Measurements from ENCODE around the gene SLC2A1. TPM values are rescaled to one million over a fixed set of nuclear protein-coding genes. Genes with fewer than 3 reads are reported as not detected.

The SLC2A1 gene
- total RNA-seq, 1 experiment from 2014 or later: 549 TPM

DNA sequence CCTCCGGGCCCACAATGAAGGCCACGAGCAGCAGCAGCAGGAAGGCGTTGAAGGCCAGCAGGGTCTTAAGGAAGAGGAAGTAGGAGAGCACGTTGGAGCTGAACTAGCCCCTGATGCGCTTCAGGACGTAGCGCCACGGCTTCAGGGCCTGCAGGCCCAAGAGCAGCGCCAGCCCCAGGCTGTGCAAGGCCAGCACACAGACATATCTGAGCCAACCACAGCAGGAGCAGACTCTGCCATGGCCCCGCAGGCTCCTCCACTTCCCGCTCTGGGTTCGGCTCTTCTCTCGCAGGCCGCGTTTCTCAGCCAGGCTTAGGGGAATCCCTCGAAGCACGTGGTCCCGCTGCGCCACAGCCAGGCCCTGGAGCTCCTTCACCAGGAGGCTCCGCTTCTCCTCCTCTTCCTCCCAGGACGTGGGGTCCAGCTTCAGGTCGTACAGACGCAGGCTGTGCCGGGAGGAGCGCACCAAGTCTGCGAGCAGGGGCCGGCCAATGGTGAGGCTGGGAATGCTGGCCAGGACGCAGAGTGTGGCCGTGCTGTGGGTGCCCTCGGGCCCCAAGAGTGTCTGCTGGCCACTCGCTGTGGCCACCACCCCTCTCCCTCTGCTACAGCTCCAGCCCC is 70.5 kb downstream of the SLC2A1 start:
- in situ Hi-C loops (cut with HindIII; ENCODE audit: low pct_unique_long_range_greater_than_20kb, low sequenced_read_pairs): no loop called here

DNA sequence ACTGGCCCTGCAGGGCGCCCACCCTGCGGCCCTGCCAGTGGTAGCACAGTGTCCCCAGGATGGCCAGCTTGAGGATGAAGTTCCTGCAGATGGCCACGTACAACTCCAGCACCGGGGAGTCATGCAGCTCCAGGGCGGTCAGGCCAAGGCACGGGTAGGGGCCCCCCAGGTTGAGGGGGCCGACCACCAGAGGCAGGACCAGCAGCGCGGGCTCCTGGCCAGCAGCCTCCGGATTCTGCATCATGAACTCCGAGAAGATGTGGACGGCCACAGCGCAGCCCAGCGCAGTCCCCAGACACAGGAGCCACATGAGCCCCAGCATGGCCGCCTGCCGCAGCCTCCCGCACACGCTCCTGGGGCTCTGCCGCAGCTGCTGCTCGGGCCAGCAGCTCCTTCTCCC is 71.3 kb downstream of the SLC2A1 start:
- no peak for DNase-seq (ENCODE audit: low read depth)
- in situ Hi-C loops (cut with HindIII; ENCODE audit: low pct_unique_long_range_greater_than_20kb, low sequenced_read_pairs): no loop called here

More for the DNA sequence above, 70.5 kb downstream of the SLC2A1 start:
- DNase-seq (ENCODE audit: low read depth): no peak

DNA sequence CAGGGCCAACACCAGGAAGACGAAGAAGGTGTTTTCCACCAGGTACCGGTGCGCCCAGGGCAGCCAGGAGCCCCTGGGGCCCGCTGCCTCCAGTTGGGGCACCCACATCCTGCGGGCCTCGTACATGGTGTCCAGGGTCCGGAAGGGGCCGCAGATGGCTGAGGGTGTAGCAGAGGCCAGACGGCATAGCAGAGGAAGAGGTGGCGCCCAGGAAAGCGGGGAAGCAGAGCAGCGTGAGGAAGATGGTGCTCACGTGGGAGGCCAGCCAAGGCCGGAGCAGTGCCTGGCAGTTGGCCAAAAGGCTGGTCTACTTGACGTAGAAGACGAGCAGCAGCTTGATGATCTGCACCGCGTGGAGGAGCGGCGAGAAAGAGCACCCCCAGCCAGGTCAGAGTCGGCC is 71.9 kb downstream of the SLC2A1 start:
- no peak for DNase-seq (ENCODE audit: low read depth)
- in situ Hi-C loops (cut with HindIII; ENCODE audit: low pct_unique_long_range_greater_than_20kb, low sequenced_read_pairs): no loop called here

DNA sequence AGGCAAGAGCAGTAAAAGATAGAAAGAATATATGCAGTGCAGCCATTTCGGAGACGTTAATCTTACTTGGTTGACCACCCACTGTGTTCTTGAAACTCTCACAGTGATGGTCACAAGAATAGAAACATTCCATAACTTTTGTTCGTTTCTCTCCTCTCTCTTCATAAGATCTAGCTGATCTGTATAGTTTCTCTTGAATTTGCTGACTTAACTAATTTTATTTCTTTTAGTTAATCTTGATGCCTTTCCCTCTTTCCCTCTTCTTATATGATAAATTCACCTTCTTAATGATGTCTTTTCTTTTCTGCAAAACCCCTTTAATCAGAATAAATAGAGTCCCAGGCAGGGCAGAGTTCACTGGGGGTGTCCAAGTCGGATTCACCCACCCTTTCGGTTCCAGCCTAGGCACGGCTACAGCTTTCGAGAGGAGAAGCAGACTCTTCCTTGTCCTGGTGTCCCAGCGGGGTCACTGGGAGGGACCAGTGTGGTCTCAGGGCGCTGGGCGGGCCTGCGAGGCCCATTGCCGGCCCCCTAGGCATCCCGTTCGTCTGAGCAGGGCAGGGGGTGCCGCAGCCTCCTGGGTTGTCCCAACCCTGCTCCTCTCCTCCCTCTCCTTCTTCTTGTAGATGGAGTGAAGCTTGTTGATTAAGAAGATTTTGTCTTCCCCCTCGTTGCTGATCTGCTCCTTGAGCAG is 72.5 kb downstream of the SLC2A1 start:
- no peak for DNase-seq (ENCODE audit: low read depth)
- in situ Hi-C loops (cut with HindIII; ENCODE audit: low pct_unique_long_range_greater_than_20kb, low sequenced_read_pairs): no loop called here

DNA sequence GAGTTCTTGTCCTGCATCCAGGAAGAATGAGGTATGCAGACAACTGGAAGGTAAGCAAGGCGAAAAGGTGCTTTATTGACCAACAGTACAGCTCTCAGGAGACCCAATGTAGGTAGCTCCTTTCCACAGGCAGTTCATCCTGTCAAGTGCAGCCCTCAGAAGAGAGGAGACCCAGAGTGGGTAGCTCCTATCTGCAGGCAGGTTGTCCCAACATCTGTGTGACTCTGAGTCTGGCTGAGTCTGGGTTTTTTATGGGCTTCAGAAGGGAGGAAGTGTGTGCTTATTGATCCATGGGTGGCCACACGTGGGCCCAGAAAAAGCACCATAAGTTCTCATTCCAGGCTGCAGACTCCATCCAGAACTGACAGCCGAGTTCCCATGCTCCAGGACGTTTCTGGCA is 78.3 kb downstream of the SLC2A1 start:
- in situ Hi-C loops (cut with HindIII; ENCODE audit: low pct_unique_long_range_greater_than_20kb, low sequenced_read_pairs): no loop called here
- no peak for DNase-seq (ENCODE audit: low read depth)

DNA sequence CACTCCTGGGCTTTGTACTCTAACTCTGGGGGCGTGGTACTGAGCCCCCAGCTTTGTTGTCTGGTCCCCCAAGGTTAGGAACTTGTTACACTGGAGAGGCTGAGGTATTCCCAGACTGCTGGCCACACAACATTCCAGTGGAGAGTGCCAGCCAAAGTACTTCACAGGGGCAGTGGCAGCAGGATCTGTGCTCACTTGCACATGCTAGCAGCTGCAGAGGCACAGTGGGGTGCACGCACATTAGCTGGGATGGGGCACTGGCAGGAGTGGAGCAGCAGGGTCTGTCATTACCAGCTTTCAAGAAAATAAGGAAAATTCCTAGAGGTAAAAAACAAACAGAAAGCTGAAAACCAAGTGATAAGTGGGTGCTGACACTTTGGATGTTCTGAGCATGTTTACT is 81.3 kb downstream of the SLC2A1 start:
- DNase-seq (ENCODE audit: low read depth): no peak
- in situ Hi-C loops (cut with HindIII; ENCODE audit: low pct_unique_long_range_greater_than_20kb, low sequenced_read_pairs): no loop called here

DNA sequence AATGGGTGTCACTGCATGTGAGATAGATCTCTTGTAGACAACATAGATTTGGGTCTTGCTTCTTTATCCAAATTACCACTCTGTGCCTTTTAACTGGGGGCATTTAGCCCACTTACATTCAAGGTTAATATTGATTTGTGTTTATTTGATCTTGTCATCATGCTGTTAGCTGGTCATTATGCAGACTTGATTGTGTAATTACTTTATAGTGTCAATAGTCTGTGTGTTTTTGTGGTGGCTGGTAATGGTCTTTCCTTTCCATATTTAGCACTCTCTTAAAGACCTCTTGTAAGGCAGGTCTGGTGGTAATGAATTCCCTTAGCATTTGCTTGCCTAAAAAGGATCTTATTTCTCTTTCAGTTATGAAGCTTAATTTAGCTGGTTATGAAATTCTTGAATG is 82.7 kb downstream of the SLC2A1 start:
- no peak for DNase-seq (ENCODE audit: low read depth)
- in situ Hi-C loops (cut with HindIII; ENCODE audit: low pct_unique_long_range_greater_than_20kb, low sequenced_read_pairs): no loop called here

Other genes with a start within 250 kb of the SLC2A1 start
- gene CLDN19, start 218.6 kb downstream of the SLC2A1 start, total RNA-seq (2014; rRNA removed; shearing (Covaris generic); ENCODE audit: low replicate concordance): not detected in 2 replicates
- gene P3H1, start 191.8 kb downstream of the SLC2A1 start, total RNA-seq (2014; rRNA removed; shearing (Covaris generic); ENCODE audit: low replicate concordance): 51.4 and 54.4 TPM in 2 replicates
- 0.57 and 1.8 TPM in 2 replicates for gene C1orf50, start 191.6 kb downstream of the SLC2A1 start, total RNA-seq (2014; rRNA removed; shearing (Covaris generic); ENCODE audit: low replicate concordance)
- gene TMEM269, start 173.9 kb downstream of the SLC2A1 start, total RNA-seq (2014; rRNA removed; shearing (Covaris generic); ENCODE audit: low replicate concordance): 0.10 TPM in 1 of 2 replicates, not detected in the other
- 2.1 and 20.1 TPM in 2 replicates for gene ERMAP, start 141.7 kb downstream of the SLC2A1 start, total RNA-seq (2014; rRNA removed; shearing (Covaris generic); ENCODE audit: low replicate concordance)
- gene SVBP, start 141.5 kb downstream of the SLC2A1 start, total RNA-seq (2014; rRNA removed; shearing (Covaris generic); ENCODE audit: low replicate concordance): 22.7 and 25.1 TPM in 2 replicates
- gene ZNF691, start 112.3 kb downstream of the SLC2A1 start, total RNA-seq (2014; rRNA removed; shearing (Covaris generic); ENCODE audit: low replicate concordance): 12.4 and 23.2 TPM in 2 replicates
- 135 and 181 TPM in 2 replicates for gene EBNA1BP2, start 213.4 kb upstream of the SLC2A1 start, total RNA-seq (2014; rRNA removed; shearing (Covaris generic); ENCODE audit: low replicate concordance)
- gene CFAP57, start 213.5 kb upstream of the SLC2A1 start, total RNA-seq (2014; rRNA removed; shearing (Covaris generic); ENCODE audit: low replicate concordance): 0.06 and 2.1 TPM in 2 replicates